NCI-H460 (cell line): ENCODE measurements around the gene CALM3. TPM values are rescaled to one million over a fixed set of nuclear protein-coding genes. Genes with fewer than 3 reads are reported as not detected.
"Not testable (repeated sequence)": the region's sequence is repeated elsewhere in the genome, so short reads cannot be mapped to it uniquely, and the experiment has no call there.

Source experiments
- DNase-seq: peaks from one replicate; pipeline ENCODE4 v3.0.0-alpha.2; 2016; ENCODE audit warnings: low read depth; ENCODE audit errors: extremely low read depth
- polyA plus RNA-seq: library from polyadenylated mRNA; depleted of rRNA; stranded (reverse); fragments of >200 nt; gene quantifications from 2 replicates; pipeline ENCODE4 v1.2.3, GENCODE V29; 2014; cell fraction: nucleus; rRNA removed
- total RNA-seq: library from RNA; depleted of rRNA; stranded (reverse); fragments of >200 nt; shearing (Covaris generic); gene quantifications from 2 replicates; pipeline ENCODE4 v1.2.3, GENCODE V29; 2014; rRNA removed

CALM3 gene
- total RNA-seq, result 47.1 and 53.8 TPM in 2 replicates
- 60.6 and 70.6 TPM in 2 replicates for polyA plus RNA-seq

GRCh38 chr19:46601318-46602224, at the start of gene CALM3:
Gene CALM3, plus strand, starts transcription at chr19:46601330. Its CDS starts 105 bp downstream, at chr19:46601435.
- DNase-seq, result no peak

GRCh38 chr19:46552891-46553290, 48.2 kb upstream of the CALM3 start:
- DNase-seq, result no peak

- DNase-seq, result no peak
Observed at GRCh38 chr19:46554161-46554560, 47.0 kb upstream of the CALM3 start.

GRCh38 chr19:46555628-46556280, 45.4 kb upstream of the CALM3 start:
- DNase-seq, result no peak

GRCh38 chr19:46556471-46556870, 44.7 kb upstream of the CALM3 start:
- not testable (repeated sequence) for DNase-seq

GRCh38 chr19:46559203-46559602, 41.9 kb upstream of the CALM3 start:
- DNase-seq, result no peak

- not testable (repeated sequence) for DNase-seq
Observed at GRCh38 chr19:46559675-46560074, 41.5 kb upstream of the CALM3 start.

GRCh38 chr19:46564701-46565100, 36.4 kb upstream of the CALM3 start:
- DNase-seq, result no peak

- DNase-seq, result peak; percentile 12
Observed at GRCh38 chr19:46571495-46571894, 29.6 kb upstream of the CALM3 start.

GRCh38 chr19:46573679-46574498, 27.2 kb upstream of the CALM3 start:
- DNase-seq, result no peak

GRCh38 chr19:46574533-46574932, 26.6 kb upstream of the CALM3 start:
- DNase-seq, result no peak

GRCh38 chr19:46578450-46578849, 22.7 kb upstream of the CALM3 start:
- DNase-seq, result no peak

GRCh38 chr19:46579361-46579879, 21.7 kb upstream of the CALM3 start:
- DNase-seq, result no peak

- no peak for DNase-seq
Observed at GRCh38 chr19:46580247-46580646, 20.9 kb upstream of the CALM3 start.

GRCh38 chr19:46585539-46585938, 15.6 kb upstream of the CALM3 start:
- DNase-seq, result no peak

- no peak for DNase-seq
Observed at GRCh38 chr19:46586294-46586693, 14.8 kb upstream of the CALM3 start.

GRCh38 chr19:46587861-46588260, 13.3 kb upstream of the CALM3 start:
- no peak for DNase-seq

- DNase-seq, result no peak
Observed at GRCh38 chr19:46591254-46591653, 9.9 kb upstream of the CALM3 start.

- DNase-seq, result no peak
Observed at GRCh38 chr19:46591870-46592269, 9.3 kb upstream of the CALM3 start.

GRCh38 chr19:46596008-46596407, 5.1 kb upstream of the CALM3 start:
- no peak for DNase-seq
